CD4-positive, alpha-beta T cell treated with Interleukin-12 subunit alpha and Interleukin-12 subunit beta, for 1 hour (primary cell): ENCODE data around the gene GTF2A1L.

Experiments used
- DNase-seq: peaks from one replicate; pipeline ENCODE4 v3.0.0-alpha.2; 2020

Gene GTF2A1L

DNA sequence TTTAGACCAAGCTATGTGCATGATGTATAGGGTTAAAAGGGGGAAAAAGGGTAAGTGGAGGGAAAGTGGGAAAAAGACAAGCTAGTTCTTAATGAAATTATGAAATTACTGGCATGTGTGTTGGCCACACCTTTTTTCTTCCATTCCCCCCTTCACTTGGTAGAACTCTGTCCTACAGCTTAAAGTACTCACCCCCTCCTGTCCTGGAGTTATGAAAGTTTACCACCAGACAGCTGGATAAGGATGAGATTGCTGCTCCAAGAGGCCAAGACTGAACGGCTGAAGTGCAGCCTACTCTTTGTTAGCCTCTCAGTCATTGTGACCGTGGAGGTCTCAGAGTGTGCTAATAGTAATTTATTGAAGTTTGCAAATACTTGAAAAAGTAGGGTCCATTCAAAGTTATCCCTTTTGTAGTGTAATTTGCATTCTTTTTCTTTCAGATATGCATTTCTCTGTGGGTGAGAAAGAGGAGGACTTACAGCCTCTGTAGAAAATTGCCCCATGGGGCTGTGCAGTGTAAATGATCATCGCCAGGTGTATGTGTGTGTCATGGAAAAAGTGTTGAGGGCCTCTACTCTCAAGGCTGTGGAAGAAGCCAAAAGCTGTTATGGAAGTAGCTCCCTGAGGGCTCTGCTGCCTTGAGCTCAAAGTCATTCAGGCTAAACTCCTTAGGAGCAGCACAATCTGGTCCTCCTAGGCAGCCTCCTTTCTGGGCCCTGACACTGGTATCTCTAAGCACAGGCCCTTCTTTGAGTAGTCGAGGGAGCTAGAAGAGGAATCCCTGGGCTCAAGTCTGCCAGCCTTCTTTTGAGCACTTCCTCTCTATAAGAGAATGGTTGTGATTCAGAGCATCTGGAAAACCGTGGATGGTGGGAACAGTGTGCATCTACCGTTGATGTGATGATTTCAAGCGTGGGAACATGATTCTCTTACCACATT is 91.7 kb downstream of the GTF2A1L start:
- no peak for DNase-seq

DNA sequence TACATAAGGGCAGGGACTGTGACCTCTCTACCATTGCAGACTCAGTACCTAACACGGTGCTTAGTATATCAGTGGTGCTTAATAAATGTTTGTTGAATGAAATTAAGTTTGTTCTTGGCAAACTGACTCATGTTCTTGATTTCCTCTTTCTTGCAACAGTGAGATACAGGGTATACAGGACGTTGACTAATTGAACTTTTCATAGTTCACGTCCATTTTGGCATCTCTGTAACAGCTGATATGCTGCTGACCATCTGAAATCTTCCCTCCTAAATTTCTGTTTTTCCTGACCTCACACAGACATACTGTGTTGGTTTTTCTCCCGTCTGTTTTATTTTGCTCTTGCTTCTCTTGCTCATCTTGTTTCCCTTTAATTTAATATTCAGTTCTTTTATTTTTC is 93.7 kb downstream of the GTF2A1L start:
- DNase-seq: no peak

DNA sequence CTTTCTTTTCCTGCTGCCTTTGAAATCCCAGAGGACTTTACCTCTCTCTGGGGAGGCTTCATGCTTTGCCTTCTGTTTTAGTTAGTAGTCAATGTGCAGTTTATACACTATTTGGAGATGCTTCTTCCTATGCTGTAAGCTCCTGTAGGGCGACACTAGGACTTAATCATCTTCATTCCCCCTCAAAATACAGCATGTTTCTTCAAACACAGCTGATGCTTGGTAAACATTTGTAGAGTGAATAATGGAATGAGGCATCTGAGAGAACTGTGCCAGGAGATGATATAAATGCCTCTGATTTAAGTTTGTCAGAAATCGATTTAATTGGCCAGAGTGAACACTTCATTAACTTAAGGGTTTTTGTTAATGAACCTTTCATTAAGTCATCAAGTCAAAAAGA is 94.5 kb downstream of the GTF2A1L start:
- no peak for DNase-seq

DNA sequence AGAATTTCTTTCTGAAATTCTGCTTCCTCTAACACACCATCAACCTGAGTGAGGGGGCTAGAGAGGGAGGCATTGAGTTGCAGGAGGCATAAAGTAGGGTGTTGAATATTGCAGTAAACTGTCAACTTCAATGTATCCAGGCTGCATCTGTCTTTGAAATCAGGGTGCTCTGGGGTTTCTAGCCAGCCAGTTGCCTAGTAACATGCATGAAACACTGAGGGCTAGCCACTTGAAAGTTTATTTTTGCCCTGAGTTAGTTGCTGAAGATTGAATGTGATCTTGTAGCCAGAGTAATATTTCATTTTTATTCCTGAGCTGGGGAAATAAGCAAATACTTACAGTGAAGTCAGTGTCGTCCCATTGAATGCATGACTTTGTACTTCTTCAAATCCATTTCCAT is 96.0 kb downstream of the GTF2A1L start:
- no peak for DNase-seq

DNA sequence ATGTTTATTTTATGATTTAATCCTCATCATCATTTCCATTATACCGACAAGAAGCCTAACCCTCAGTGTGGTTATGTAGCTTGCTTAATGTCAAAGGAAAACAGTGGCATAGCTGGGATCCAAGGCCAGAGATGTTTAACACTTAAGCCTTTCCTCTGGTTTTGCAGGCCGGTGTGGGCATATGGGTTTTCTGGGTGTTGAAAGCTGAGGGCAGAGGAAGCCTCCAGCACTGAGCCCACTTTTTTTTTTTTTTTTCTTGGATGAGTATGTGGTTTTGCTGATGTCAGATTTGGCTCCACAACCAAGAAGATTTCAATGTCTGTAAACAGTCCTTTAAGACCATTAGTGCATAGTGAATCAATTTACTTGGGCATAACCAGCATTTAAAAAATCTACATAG is 96.6 kb downstream of the GTF2A1L start:
- DNase-seq: no peak

DNA sequence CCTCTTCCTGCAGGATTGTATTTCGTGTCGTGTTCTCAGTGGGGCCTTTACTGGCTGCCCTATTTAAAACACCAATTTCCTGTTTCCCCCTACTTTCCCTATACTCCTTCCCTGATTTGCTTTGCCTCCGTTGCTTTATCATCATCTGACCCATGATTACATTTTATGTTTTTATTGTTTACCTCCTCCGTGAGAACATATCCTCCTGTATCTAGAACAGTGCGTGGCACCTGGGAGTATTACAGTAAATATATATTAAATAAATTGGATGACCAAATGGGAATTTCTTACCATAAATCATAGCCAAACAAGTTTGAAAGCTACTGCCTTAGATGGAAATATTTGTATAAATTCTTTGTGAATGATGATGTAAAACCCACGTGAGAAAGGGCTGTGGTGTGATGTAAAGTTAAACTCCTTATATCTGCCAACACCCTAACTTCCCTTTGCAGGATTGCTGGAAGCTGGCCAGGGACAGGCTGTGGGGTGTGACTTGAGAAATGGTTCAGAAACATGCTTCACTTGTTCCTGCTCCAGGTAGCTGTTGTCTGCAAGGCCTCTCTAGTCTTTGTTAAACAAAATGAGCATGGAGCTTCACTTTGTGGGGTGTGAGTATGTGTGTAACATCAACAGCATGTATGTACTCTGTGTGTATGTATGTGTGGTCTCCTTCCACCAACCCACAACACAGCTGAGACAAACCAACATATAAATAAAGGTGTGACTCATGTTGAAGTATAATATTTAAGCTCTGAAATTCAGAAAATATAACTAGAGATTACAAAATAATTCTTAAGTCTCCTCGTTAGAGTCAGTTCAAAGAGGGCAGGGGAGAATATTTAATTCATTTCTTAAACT is 97.6 kb downstream of the GTF2A1L start:
- DNase-seq: no peak

DNA sequence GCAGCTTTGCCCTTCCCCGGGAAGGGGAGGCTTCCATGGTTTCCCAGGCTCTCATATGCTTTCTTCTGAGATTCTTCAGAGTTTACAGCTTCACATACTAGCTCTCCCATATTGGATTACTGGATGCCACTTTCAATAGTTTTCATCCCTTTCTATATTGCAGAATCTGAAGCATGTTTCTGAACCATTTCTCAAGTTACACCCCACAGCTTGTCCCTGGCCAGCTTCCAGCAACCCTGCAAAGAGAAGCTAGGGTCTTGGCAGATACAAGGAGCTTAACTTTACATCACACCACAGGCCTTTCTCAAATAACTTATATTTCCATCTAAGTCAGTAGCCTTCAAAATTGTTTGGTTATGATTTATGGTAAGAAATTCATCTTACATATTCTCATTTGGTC is 98.3 kb downstream of the GTF2A1L start:
- DNase-seq: no peak

DNA sequence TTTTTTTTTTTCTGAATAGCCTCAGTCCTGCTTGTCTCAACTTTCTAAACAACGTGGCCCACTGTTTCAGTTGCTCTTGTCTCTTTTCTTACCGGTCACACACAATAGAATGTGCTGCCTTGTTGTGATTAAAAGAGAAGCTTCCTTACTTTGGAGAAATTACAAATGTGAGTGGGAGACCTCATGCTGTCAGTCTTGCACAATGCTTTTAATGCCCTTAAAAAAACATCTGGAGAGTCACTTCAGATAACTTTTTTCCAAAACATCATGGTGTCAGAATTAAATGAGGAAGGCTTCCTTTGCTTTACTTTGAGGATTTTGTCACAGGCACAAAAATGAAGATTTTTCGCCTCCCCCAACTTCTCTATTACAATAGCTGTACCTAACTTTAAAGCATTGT is 100.2 kb downstream of the GTF2A1L start:
- DNase-seq: no peak

DNA sequence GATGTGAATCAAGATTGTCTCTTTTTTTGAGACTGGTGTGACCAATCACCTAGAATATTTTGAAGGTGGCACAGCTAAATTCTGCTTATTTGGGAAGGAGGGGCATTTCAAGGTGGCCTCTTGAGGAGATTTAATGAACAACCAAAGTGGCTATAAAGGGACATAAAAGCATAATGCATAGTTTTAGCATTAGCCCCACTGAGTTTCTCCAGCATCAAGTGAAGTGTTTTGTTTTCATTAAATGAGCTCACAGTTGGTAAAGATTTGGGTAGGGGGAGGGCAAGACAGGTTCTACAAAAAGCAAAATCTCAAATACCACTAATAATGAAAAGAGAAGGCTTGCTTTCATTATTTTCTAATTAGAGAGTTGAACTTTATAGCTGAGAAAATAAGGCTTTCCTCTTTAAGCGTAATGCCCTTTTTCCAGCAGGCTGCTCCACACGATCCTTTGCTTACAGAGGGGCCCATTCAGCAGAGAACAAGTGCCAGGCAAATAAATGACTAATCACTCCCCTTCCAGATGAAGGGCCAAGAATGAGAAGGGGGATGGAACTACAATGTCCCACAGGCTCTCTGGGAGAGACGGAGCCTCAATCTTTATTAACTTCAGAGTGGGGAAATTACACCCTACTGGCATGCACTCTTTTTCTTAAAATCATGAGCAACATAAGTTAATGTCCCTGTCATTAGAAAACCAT is 102.0 kb downstream of the GTF2A1L start:
- DNase-seq: no peak

DNA sequence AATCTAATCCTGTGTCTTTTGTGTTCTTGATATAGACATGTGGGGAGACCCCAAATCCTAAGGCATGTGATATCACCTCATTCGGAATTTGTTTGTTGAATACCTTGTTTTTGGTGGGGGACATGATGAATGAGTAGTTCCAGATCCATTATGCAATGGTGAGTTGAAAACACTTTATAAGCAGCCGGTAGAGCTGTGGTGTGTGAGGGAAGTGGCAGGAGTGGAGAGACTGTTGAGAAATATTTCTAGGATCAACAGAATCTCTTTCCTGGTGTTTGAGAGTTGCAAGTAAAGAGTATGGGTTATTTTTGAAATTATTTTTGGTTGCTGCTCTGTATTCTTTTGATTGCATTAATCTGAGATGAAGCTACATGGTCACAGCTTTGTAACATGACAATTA is 103.5 kb downstream of the GTF2A1L start:
- no peak for DNase-seq

DNA sequence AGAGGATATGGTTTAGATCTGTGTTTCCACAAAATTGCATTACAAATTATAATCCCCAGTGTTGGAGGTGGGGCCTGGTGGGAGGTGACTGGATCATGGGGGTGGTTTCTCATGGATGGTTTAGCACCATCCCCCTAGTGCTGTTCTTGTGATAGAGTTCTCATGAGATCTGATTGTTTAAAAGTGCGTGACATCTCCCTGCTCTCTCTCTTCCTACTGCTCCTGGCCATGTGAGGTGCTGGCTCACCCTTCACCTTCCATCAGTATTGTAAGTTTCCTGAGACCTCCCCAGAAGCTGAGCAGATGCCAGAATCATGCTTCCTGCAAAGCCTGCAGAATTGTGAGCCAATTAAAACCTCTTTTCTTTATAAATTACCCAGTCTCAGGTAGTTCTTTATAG is 104.7 kb downstream of the GTF2A1L start:
- DNase-seq: no peak

DNA sequence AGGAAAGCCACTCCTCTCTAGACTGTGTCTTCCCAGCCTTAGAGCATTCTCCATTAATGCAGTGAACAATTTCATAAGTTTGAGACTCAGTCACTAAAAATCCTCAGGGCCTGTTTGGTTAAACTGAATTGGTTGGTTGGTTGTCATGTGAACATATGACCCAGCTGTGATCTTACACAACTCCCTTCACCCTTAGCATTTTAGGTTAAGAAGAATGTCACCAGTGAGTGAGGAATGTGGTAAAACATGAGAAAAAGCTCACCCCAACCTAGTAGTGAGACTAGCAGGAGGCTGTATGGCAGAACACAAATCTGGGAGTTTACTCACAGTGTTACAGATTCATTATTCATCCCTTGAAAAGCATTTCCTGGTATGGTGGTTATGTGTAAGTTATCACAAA is 105.5 kb downstream of the GTF2A1L start:
- no peak for DNase-seq

DNA sequence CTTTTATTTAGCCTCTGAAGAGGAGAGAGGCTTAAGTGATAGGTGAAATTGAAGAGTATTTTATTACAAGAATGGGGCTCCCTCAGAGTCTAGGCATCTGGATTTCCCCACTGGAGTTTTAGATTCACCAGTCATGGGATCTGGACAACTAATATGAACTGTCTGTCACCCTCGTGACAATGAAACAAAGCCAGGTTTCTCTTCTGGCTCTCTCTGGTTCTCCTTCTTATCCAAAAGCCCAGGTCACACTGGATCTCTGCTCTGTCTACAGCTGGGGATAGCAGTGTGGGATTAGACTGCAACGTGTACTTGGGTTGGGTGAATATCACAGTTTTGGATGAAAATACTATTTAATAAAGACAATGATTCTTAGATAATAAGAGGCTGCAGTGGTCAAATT is 106.6 kb downstream of the GTF2A1L start:
- DNase-seq: no peak

DNA sequence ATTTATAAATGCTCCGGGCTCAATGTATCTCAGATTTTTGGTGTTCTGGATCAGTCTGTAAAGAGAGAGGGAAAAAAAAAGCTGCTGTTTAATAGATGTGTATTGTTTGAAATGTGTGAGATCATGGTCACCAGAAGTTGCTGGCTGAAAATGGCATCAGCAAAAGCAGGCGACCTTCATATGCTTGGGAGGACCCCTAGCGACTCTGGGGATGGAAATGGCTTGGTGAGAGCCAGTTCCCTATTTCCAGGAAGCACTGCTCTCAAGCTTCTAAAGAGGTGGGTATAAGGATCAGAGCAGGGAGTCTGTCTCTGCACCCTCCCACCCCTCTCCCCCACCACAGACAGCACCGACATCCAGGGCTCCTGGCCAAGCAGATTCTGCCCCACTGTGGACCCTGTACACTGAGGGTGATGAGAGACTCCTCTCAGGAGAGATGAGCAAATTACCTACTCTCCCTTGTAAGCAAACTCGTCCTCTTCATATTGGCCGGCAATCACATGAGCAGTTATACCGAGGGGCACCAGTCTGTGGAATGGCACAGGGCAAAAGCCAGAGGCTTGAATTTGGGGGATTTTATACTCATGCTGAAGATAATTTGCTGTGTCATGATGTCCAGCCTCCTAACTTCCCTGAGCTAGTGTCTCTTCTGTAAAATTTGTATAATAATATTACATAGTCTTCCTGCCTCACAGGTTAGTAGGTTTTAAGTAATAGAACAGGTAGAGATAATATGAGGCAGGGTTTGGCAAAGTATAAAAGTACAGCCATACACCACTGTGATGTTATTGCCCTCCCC is 108.2 kb downstream of the GTF2A1L start:
- DNase-seq: no peak

DNA sequence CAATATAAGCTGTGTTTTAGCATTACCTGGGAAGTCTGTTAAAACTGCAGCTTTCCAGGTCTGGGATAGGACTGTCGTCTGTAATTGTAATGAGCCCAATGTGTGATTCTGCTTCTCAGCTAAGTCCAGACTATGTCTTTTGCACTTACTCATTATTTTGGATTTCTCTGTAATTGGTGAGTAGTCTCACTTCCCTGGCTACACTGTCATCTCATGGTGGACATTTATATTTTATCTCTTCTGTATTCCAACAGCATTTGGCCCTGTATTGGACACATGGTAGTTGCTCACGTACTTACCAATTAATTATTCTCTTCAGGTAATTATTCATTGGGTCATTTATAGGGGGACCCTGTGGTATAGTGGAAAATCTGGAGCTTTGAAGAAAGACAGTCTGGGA is 109.9 kb downstream of the GTF2A1L start:
- DNase-seq: no peak

DNA sequence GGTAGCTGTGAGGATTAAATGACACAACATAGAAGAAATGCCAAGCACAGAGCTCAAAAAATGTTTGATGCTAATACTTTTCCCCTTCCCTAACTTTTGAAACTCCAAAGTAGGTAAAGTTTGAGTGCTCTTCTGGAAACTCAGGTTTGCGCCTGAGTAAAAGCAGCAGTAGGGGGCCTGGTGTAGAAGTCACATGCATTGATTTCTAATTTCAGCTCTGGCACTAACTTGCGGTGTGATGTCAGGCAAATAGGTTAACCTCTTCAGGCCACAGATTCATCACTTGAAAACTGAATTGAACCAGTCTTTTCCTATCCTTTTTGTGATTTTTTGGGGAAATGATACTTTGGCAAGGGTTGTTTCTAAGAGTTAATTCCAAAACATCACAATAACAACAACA is 110.6 kb downstream of the GTF2A1L start:
- no peak for DNase-seq

DNA sequence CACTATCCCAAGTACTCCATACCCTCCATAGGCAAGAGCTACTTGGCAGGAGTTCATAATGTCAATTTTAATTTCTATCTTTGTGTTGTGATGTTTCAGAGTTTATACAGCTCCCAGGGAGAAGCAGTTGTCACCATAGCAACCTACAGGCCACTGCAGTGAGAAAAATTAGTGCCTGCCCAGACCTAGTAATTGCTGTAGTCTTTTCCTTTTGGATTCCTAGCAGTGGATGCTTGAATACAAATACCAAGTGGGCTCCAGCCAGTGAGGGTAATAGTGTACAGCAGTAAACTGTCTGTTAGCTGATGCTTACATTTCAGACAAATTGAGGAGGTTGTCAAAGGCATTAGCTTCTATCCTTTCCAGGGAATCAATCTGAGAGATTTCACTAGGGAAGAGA is 111.2 kb downstream of the GTF2A1L start:
- DNase-seq: no peak
